ENCODE data around the gene SH3RF1. TPM values are rescaled to one million over a fixed set of nuclear protein-coding genes. Genes with fewer than 3 reads are reported as not detected.

SH3RF1 gene
- total RNA-seq, 1 donor from 2014 or later: 46.0 TPM

- peak; percentile 64 for DNase-seq (ENCODE audit: low spot score)
Observed at GRCh38 chr4:169070895-169071218, 199.9 kb downstream of the SH3RF1 start.

- peak; percentile 80 for DNase-seq (ENCODE audit: low spot score)
Observed at GRCh38 chr4:169070071-169070894, 200.5 kb downstream of the SH3RF1 start.

GRCh38 chr4:169068423-169068822 is 202.3 kb downstream of the SH3RF1 start:
- DNase-seq (ENCODE audit: low spot score): no peak

- no peak for DNase-seq (ENCODE audit: low spot score)
Observed at GRCh38 chr4:169066934-169067333, 203.8 kb downstream of the SH3RF1 start.

GRCh38 chr4:169064296-169064695 is 206.5 kb downstream of the SH3RF1 start:
- no peak for DNase-seq (ENCODE audit: low spot score)

- DNase-seq (ENCODE audit: low spot score): no peak
Observed at GRCh38 chr4:169063441-169063840, 207.3 kb downstream of the SH3RF1 start.

- no peak for DNase-seq (ENCODE audit: low spot score)
Observed at GRCh38 chr4:169062897-169063244, 207.9 kb downstream of the SH3RF1 start.

- no peak for DNase-seq (ENCODE audit: low spot score)
Observed at GRCh38 chr4:169061386-169061785, 209.4 kb downstream of the SH3RF1 start.

GRCh38 chr4:169060391-169061091 is 210.2 kb downstream of the SH3RF1 start:
- DNase-seq (ENCODE audit: low spot score): no peak

- no peak for DNase-seq (ENCODE audit: low spot score)
Observed at GRCh38 chr4:169059306-169060211, 211.2 kb downstream of the SH3RF1 start.

- DNase-seq (ENCODE audit: low spot score): no peak
Observed at GRCh38 chr4:169058312-169058711, 212.4 kb downstream of the SH3RF1 start.

GRCh38 chr4:169054879-169055278 is 215.9 kb downstream of the SH3RF1 start:
- no peak for DNase-seq (ENCODE audit: low spot score)

- DNase-seq (ENCODE audit: low spot score): no peak
Observed at GRCh38 chr4:169052594-169052945, 218.2 kb downstream of the SH3RF1 start.

- peak; percentile 44 for DNase-seq (ENCODE audit: low spot score)
Observed at GRCh38 chr4:169051761-169052593, 218.8 kb downstream of the SH3RF1 start.

- DNase-seq (ENCODE audit: low spot score): no peak
Observed at GRCh38 chr4:169050881-169051760, 219.6 kb downstream of the SH3RF1 start.

GRCh38 chr4:169050284-169050683 is 220.5 kb downstream of the SH3RF1 start:
- DNase-seq (ENCODE audit: low spot score): no peak

- DNase-seq (ENCODE audit: low spot score): no peak
Observed at GRCh38 chr4:169048868-169049414, 221.8 kb downstream of the SH3RF1 start.

GRCh38 chr4:169047956-169048355 is 222.8 kb downstream of the SH3RF1 start:
- DNase-seq (ENCODE audit: low spot score): no peak

- no peak for DNase-seq (ENCODE audit: low spot score)
Observed at GRCh38 chr4:169045862-169046584, 224.7 kb downstream of the SH3RF1 start.

Measured in mucosa of gallbladder (tissue), 1 donor.